Left lung (tissue), 10 donors: ENCODE measurements around the gene HP1BP3. TPM values are rescaled to one million over a fixed set of nuclear protein-coding genes. Genes with fewer than 3 reads are reported as not detected.

Experiments
- ATAC-seq: fragments of 200-7000 bp; cut with Tn5 transposase; one replicate; pipeline ENCODE4 v1.9.1; 2020; ENCODE audit warnings: moderate library complexity
- DNase-seq, 4 donors: peaks; one replicate each; pipeline ENCODE4 v3.0.0-alpha.2; 2013 to 2020
- H3K27ac ChIP-seq, 2 donors: fragments of 200-600 bp; sonication (generic) in 1 of 2; one replicate each; pipeline versions ENCODE4 v1.5.0 to v1.8.0; 2020 to 2021
- H3K27me3 ChIP-seq, 2 donors: fragments of 200-600 bp; sonication (generic) in 1 of 2; one replicate each; pipeline versions ENCODE4 v1.5.0 to v1.8.0; 2020 to 2021
- H3K36me3 ChIP-seq, 2 donors: fragments of 200-600 bp; sonication (generic) in 1 of 2; one replicate each; pipeline versions ENCODE4 v1.5.0 to v1.8.0; 2020 to 2021
- H3K4me1 ChIP-seq, 2 donors: fragments of 200-600 bp; one replicate each; pipeline ENCODE4 v1.8.0; 2021
- H3K4me3 ChIP-seq, 2 donors: fragments of 200-600 bp; sonication (generic) in 1 of 2; one replicate each; pipeline versions ENCODE4 v1.5.0 to v1.8.0; 2020 to 2021; ENCODE audit warnings: mild to moderate bottlenecking in 1 of 2
- H3K9me3 ChIP-seq, 2 donors: fragments of 200-600 bp; sonication (generic) in 1 of 2; one replicate each; pipeline versions ENCODE4 v1.5.0 to v1.8.0; 2020 to 2021
- CTCF ChIP-seq, 2 donors: fragments of 200-600 bp; sonication (generic) in 1 of 2; IDR thresholded peaks; one replicate each; pipeline versions ENCODE4 v1.5.0 to v1.8.0; 2021; ENCODE audit warnings: antibody characterized with exemption in 2 of 2
- intact Hi-C, 2 donors: fragments of 100-400 bp; cut with DNase I; formaldehyde crosslinking; loops; one replicate each; pipeline versions ENCODE4 v1.11.2 to v1.14.2; 2022
- polyA plus RNA-seq, 6 donors: library from polyadenylated mRNA; unstranded; fragments of 120-200 nt; gene quantifications; one replicate each; pipeline ENCODE4 v1.2.1, GENCODE V29; 2013; ENCODE audit not compliant: insufficient read length in 6 of 6
- total RNA-seq, 2 donors: library from RNA; stranded (reverse); fragmentation: NEBNext Ultra II Directional; extraction: Animal tissue kit (Norgen Biotek cat#: 25700); gene quantifications; one replicate each; pipeline ENCODE4 v1.2.1, GENCODE V29; 2021
- donor health status: DM: no; HTN: yes; CAD: no.
- donor health status: DM: no; HTN: no; CAD: no.

The HP1BP3 gene
- total and polyA plus RNA-seq, 8 donors: 158 to 444 (median 378) TPM

DNA sequence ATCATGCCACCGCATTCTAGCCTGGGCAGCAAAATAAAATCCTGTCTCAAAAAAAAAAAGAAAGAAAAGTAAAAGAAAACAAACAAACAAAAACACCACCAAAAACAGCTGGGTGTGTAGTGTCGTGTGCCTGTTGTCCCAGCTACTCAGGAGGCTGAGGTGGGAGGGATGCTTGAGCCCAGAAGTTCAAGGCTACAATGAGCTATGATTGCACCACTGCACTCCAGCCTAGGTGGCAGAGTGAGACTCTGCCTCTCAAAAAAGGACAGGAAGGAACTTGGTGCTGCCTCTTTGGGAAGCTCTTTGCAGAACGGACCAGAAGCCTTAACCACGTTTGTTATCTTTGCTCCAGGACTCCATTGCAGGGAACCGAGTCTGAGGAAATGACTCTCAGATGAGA, 80.3 kb downstream of the HP1BP3 start:
- no peak overlapping the region for H3K27ac ChIP-seq
- no peaks in the 10 kb centered on the region for H3K36me3 ChIP-seq
- no peaks in the 10 kb centered on the region for H3K9me3 ChIP-seq
- no peak for TF ChIP-seq CTCF (IDR thresholded peaks at IDR 0.05)
- H3K4me1 ChIP-seq: no peaks in the 10 kb centered on the region
- ATAC-seq: no peak
- no peak overlapping the region for H3K4me3 ChIP-seq
- DNase-seq: no peak
- intact Hi-C loops: no loop called here
- peaks cover 0 to 12% of the 10 kb centered on the region in 2 donors for H3K27me3 ChIP-seq

DNA sequence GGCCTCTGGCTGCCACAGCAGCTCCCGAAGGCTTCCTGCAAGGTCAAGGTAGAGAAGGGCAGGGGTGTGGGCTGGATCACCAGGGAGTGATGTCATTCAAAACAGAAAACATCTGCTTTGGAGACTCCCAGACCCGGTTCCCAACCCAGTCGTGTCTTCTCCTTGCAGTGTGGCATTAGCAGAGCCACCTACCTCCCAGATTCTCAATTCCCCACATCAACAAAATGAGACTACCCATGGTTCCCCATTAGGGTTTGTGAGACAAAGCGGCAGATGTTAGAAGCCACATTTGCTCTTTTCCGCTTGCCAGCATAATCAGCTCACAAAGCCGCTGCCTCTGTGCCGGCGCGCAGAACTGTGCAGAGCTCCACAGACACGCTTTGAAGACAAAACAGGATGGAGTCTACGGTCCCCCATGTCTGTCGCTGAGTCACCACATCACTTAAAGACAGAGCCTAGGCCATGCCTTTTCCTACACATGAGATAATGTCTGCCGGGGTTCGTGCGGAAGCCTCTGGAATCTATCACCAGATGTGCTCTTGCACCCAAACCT, 81.8 kb downstream of the HP1BP3 start:
- no peak for DNase-seq
- H3K27ac ChIP-seq: no peak overlapping the region
- ATAC-seq: no peak
- intact Hi-C loops: no loop called here
- peaks cover 0 to 6% of the 10 kb centered on the region in 2 donors for H3K27me3 ChIP-seq
- H3K4me3 ChIP-seq: no peak overlapping the region
- no peak for TF ChIP-seq CTCF (IDR thresholded peaks at IDR 0.05)
- no peaks in the 10 kb centered on the region for H3K4me1 ChIP-seq
- H3K9me3 ChIP-seq: no peaks in the 10 kb centered on the region
- H3K36me3 ChIP-seq: no peaks in the 10 kb centered on the region

- intact Hi-C loops: no loop called here
- TF ChIP-seq CTCF (IDR thresholded peaks at IDR 0.05): no peak
These were observed 82.5 kb downstream of the HP1BP3 start for GRCh38 chr1:20704390-20705202.

GRCh38 chr1:20703124-20703756, 83.9 kb downstream of the HP1BP3 start:
- ATAC-seq (no peak), DNase-seq (no peak)
- H3K9me3 ChIP-seq: no peaks in the 10 kb centered on the region
- no peak for TF ChIP-seq CTCF (IDR thresholded peaks at IDR 0.05)
- H3K36me3 ChIP-seq: no peaks in the 10 kb centered on the region
- intact Hi-C loops: no loop called here
- no peaks in the 10 kb centered on the region for H3K4me1 ChIP-seq
- H3K27ac ChIP-seq: no peak overlapping the region
- H3K4me3 ChIP-seq: no peak overlapping the region
- H3K27me3 ChIP-seq: no peaks in the 10 kb centered on the region

More at GRCh38 chr1:20704390-20705202, 82.5 kb downstream of the HP1BP3 start:
- H3K27ac ChIP-seq: no peak overlapping the region
- H3K4me3 ChIP-seq: no peak overlapping the region
- no peaks in the 10 kb centered on the region for H3K9me3 ChIP-seq
- no peaks in the 10 kb centered on the region for H3K4me1 ChIP-seq
- no peaks in the 10 kb centered on the region for H3K27me3 ChIP-seq
- ATAC-seq (no peak), DNase-seq (no peak)
- no peaks in the 10 kb centered on the region for H3K36me3 ChIP-seq

- no peak overlapping the region for H3K4me3 ChIP-seq
- H3K4me1 ChIP-seq: peaks cover 0 to under 1% of the 10 kb centered on the region in 2 donors
- H3K9me3 ChIP-seq: no peaks in the 10 kb centered on the region
- no peak for TF ChIP-seq CTCF (IDR thresholded peaks at IDR 0.05)
- H3K36me3 ChIP-seq: no peaks in the 10 kb centered on the region
- intact Hi-C loops: no loop called here
- DNase-seq: no peak
- H3K27ac ChIP-seq: no peak overlapping the region
- H3K27me3 ChIP-seq: no peaks in the 10 kb centered on the region
- ATAC-seq: peak; percentile 27
These were observed 84.7 kb downstream of the HP1BP3 start for GRCh38 chr1:20702416-20702815.
